Neural progenitor cell (in vitro differentiated cells): ENCODE data around the gene OR8G5.

Experiments used
- CTCF ChIP-seq: fragments of 200-600 bp; sonication (generic); IDR thresholded peaks from 2 replicates; pipeline ENCODE4 v1.5.1; 2017; ENCODE audit warnings: antibody characterized with exemption, mild to moderate bottlenecking
- EZH2 ChIP-seq: fragments of 200-600 bp; sonication (generic); IDR thresholded peaks from 2 replicates; pipeline ENCODE4 v1.6.1; 2017; ENCODE audit warnings: antibody characterized with exemption, mild to moderate bottlenecking, moderate library complexity

- no peak for TF ChIP-seq EZH2
- no peak for TF ChIP-seq CTCF
Measured at GRCh38 chr11:124233376-124233775, 22.8 kb upstream of the OR8G5 start.
